GM12864 (cell line): Measurements from ENCODE around the gene TCEAL9.
"Not testable (repeated sequence)": the region's sequence is repeated elsewhere in the genome, so short reads cannot be mapped to it uniquely, and the experiment has no call there.

Experiments used
- DNase-seq: peaks from one replicate; pipeline ENCODE4 v3.0.0-alpha.2; 2011; ENCODE audit warnings: low read depth
- H3K4me3 ChIP-seq: 2 replicates; pipeline ENCODE4 v1.5.1; 2011; ENCODE audit warnings: mild to moderate bottlenecking, low read depth, low read length, control low read depth
- CTCF ChIP-seq: IDR thresholded peaks from 2 replicates; pipeline ENCODE4 v1.5.1; 2011; ENCODE audit warnings: low read depth, mild to moderate bottlenecking, moderate library complexity, low read length, control low read depth, inconsistent platforms; ENCODE audit errors: missing control alignments

The TCEAL9 gene

DNA sequence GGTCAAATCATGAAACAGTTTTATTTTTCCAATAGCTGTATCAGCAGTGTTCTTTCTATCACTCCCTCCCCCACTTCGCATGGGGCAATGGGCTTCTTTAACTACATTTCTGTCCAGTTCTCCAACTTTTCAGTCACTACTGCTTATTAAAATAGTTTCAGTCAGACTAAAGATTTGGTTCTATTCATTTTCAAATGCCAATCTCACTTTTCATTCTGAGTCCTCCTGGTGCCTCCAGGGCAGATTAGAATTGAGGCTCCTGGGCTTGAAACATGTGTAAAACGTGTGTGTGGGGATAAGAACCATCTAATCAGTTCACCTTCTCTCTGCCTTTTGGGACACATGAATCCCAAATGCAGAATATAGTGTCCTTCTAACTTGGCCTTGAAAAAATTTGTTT is 16.6 kb downstream of the TCEAL9 start:
- no peak for TF ChIP-seq CTCF
- DNase-seq: no peak
- H3K4me3 ChIP-seq: no peak overlapping the region

- DNase-seq: no peak
- TF ChIP-seq CTCF: no peak
- H3K4me3 ChIP-seq: no peak overlapping the region
These were observed 17.3 kb downstream of the TCEAL9 start for GRCh38 chrX:103373581-103373980.

GRCh38 chrX:103376118-103376978 is 20.0 kb downstream of the TCEAL9 start, which contains the start of gene BEX3:
TSS of gene BEX3 (plus strand) at chrX:103376538. CDS start at chrX:103377522, 984 bp downstream.
- DNase-seq: no peak
- TF ChIP-seq CTCF: no peak
- H3K4me3 ChIP-seq: peak within 1 kb of the TSS; percentile 55

DNA sequence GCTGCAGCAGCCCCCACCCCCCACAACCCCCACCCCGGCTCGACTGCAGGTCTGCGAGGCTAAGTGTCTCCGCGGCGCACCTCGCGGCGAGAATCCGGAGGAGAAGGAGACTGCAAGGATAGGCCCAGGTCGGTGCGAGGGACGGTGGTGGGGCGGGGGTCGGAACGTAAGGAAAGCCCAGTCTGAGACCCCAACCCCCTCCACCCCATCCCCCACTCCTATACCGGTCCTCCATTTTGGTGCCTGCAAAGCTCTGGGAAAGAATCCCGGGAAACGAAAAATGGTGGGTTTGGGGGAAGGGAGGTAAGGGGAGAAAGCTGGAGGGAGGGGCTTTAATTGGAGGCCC is 20.6 kb downstream of the TCEAL9 start:
- DNase-seq: no peak
- TF ChIP-seq CTCF: no peak
- H3K4me3 ChIP-seq: peak overlapping the region; percentile 30

GRCh38 chrX:103378990-103379389 is 22.7 kb downstream of the TCEAL9 start:
- no peak for DNase-seq
- no peak for TF ChIP-seq CTCF
- H3K4me3 ChIP-seq: no peak overlapping the region

DNA sequence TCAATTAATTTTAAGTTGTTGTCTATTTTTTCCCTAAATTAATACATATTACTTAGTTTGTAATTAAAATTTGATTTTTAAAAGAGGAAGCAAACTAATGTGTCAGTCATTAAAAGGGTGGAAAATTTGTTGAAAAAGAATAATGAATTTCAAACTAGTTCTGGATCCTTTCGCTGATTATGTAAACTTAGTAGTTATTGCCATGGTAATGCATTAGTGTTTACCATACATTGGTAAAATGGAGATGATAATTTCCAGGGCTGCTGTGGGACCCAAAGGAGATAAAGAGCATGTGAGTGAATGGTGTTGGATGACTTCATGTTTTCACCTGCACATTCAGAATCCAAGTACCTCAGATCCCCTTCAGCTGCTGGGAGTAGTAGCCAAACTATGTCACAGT is 26.6 kb downstream of the TCEAL9 start:
- no peak overlapping the region for H3K4me3 ChIP-seq
- no peak for DNase-seq
- no peak for TF ChIP-seq CTCF

GRCh38 chrX:103384672-103385071 is 28.4 kb downstream of the TCEAL9 start:
- H3K4me3 ChIP-seq: no peak overlapping the region
- no peak for TF ChIP-seq CTCF
- DNase-seq: no peak

DNA sequence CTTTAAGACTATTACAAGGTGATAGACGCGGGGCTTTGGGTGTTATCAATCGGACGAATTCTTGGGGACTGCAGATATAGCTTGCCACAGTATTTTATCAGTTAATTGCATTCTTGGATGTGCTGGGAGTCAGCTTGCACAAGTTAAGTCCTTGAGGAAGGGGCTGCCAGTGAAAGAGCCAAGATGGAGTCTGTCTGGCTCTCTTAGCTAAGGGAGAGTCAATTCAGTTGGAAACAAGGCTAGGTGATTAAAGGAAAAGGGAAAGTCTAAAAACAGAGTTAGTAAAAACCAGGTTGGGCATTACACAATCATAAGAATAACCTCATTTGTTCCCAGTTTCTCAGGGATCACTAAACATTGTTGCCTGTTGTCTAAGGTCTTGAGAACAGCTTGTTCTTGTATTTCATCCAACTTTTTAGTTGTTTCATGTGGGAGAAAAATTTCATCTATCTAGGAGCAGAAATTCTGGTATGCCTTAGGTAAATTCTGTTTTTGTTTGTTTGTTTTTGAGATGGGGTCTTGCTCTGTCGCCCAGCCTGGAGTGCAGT is 29.1 kb downstream of the TCEAL9 start:
- DNase-seq, H3K4me3 ChIP-seq: not testable (repeated sequence)
